ENCODE data around the gene EDARADD. TPM values are rescaled to one million over a fixed set of nuclear protein-coding genes. Genes with fewer than 3 reads are reported as not detected.
A peak's percentile ranks its signal among the peaks of the same experiment; 100 is the strongest.

Gene EDARADD
- total and polyA plus RNA-seq, 2 of the 13 experiments (the other 11 are each of a cell fraction or from before 2014, with no cell fraction given) = 0.03 TPM; not detected in 1

- TF ChIP-seq CENPT (CRISPR knock-in tag; IDR thresholded peaks at IDR 0.05; ENCODE audit: low read depth) (no peak), ZNF552 (CRISPR knock-in tag; IDR thresholded peaks at IDR 0.05; ENCODE audit: borderline replicate concordance) (no peak), NFKBIZ (CRISPR knock-in tag; IDR thresholded peaks at IDR 0.05) (no peak), PAX8 (CRISPR knock-in tag; IDR thresholded peaks at IDR 0.05; ENCODE audit: borderline replicate concordance) (no peak), GMEB2 (CRISPR knock-in tag; IDR thresholded peaks at IDR 0.05; ENCODE audit: low read depth) (no peak), ZNF350 (CRISPR knock-in tag; IDR thresholded peaks at IDR 0.05; ENCODE audit: borderline replicate concordance, low read depth) (no peak), LCORL (IDR thresholded peaks at IDR 0.05) (no peak), LCORL (CRISPR knock-in tag; IDR thresholded peaks at IDR 0.05) (peak; percentile 65; the same call in 1 of the 2 replicates), RELA (CRISPR knock-in tag; IDR thresholded peaks at IDR 0.05) (no peak), ZNF235 (CRISPR knock-in tag; IDR thresholded peaks at IDR 0.05; ENCODE audit: borderline replicate concordance) (no peak), DRAP1 (CRISPR knock-in tag; IDR thresholded peaks at IDR 0.05) (peak; percentile 47; the same call in 1 of the 2 replicates), ZNF570 (CRISPR knock-in tag; IDR thresholded peaks at IDR 0.05; ENCODE audit: borderline replicate concordance) (no peak), ZNF670 (CRISPR knock-in tag; IDR thresholded peaks at IDR 0.05; ENCODE audit: borderline replicate concordance) (no peak), ZNF138 (CRISPR knock-in tag; IDR thresholded peaks at IDR 0.05; ENCODE audit: low read depth) (no peak), TGIF2 (CRISPR knock-in tag; IDR thresholded peaks at IDR 0.05) (no peak), DZIP1 (CRISPR knock-in tag; IDR thresholded peaks at IDR 0.05) (no peak), ZBTB7A (CRISPR knock-in tag; IDR thresholded peaks at IDR 0.05) (no peak), MIER3 (CRISPR knock-in tag; IDR thresholded peaks at IDR 0.05; ENCODE audit: borderline replicate concordance) (no peak), KDM3A (CRISPR knock-in tag; IDR thresholded peaks at IDR 0.05; ENCODE audit: low read depth) (no peak), ZBTB44 (CRISPR knock-in tag; IDR thresholded peaks at IDR 0.05) (no peak), CHD4 (IDR thresholded peaks at IDR 0.05; ENCODE audit: borderline replicate concordance, low read length) (peak; percentile 67; the same call in 1 of the 2 replicates), ZNF326 (CRISPR knock-in tag; IDR thresholded peaks at IDR 0.05; ENCODE audit: borderline replicate concordance) (no peak), ZNF446 (CRISPR knock-in tag; IDR thresholded peaks at IDR 0.05) (no peak), ZNF850 (CRISPR knock-in tag; conservative IDR thresholded peaks at IDR 0.05) (no peak), ZNF616 (CRISPR knock-in tag; IDR thresholded peaks at IDR 0.05; ENCODE audit: low read depth) (no peak), HNRNPL (IDR thresholded peaks at IDR 0.05; ENCODE audit: low read depth, low read length) (no peak)
Measured at GRCh38 chr1:236516929-236517704, 123.0 kb downstream of the EDARADD start (continued).

All from HepG2 (cell line).